NB4 (cell line): ENCODE data around the gene MCM3AP.

Source experiments
- DNase-seq: peaks from one replicate; pipeline ENCODE4 v3.0.0; 2010; ENCODE audit warnings: low read depth
- H3K4me3 ChIP-seq: one replicate; pipeline ENCODE4 v1.5.1; 2011; ENCODE audit warnings: mild to moderate bottlenecking, low read depth, low read length, moderate library complexity
- MYC ChIP-seq: IDR thresholded peaks from 2 replicates; pipeline ENCODE4 v1.6.1; 2011; ENCODE audit warnings: low read depth, low read length
- POLR2A ChIP-seq: IDR thresholded peaks from 2 replicates; pipeline ENCODE4 v1.6.1; 2011; ENCODE audit warnings: mild to moderate bottlenecking; ENCODE audit not compliant: insufficient read length; ENCODE audit errors: extremely low read depth
- TF ChIP-seq, protein P1 (sequence below): IDR thresholded peaks from 2 replicates; pipeline ENCODE4 v1.6.1; 2011; ENCODE audit warnings: low read depth, low read length
- TF ChIP-seq, protein P2 (sequence below): IDR thresholded peaks from one replicate; pipeline ENCODE4 v1.5.1; 2012; ENCODE audit warnings: low read depth, low read length

MCM3AP gene

GRCh38 chr21:46285206-46285661, at the start of gene MCM3AP:
Gene MCM3AP (minus strand): TSS chr21:46285611. CDS start chr21:46285286, 325 bp downstream.
- H3K4me3 ChIP-seq = peak within 1 kb of the TSS; percentile 93
- DNase-seq = no peak
- no peak for TF ChIP-seq POLR2A
- no peak for TF ChIP-seq MYC

GRCh38 chr21:46334351-46335140, 49.1 kb upstream of the MCM3AP start:
- DNase-seq = no peak
- no peak overlapping the region for H3K4me3 ChIP-seq
- TF ChIP-seq, protein P1, sequence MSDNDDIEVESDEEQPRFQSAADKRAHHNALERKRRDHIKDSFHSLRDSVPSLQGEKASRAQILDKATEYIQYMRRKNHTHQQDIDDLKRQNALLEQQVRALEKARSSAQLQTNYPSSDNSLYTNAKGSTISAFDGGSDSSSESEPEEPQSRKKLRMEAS = no peak
- no peak for TF ChIP-seq MYC
- TF ChIP-seq, protein P2, sequence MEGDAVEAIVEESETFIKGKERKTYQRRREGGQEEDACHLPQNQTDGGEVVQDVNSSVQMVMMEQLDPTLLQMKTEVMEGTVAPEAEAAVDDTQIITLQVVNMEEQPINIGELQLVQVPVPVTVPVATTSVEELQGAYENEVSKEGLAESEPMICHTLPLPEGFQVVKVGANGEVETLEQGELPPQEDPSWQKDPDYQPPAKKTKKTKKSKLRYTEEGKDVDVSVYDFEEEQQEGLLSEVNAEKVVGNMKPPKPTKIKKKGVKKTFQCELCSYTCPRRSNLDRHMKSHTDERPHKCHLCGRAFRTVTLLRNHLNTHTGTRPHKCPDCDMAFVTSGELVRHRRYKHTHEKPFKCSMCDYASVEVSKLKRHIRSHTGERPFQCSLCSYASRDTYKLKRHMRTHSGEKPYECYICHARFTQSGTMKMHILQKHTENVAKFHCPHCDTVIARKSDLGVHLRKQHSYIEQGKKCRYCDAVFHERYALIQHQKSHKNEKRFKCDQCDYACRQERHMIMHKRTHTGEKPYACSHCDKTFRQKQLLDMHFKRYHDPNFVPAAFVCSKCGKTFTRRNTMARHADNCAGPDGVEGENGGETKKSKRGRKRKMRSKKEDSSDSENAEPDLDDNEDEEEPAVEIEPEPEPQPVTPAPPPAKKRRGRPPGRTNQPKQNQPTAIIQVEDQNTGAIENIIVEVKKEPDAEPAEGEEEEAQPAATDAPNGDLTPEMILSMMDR = no peak
- TF ChIP-seq POLR2A = no peak

DNA sequence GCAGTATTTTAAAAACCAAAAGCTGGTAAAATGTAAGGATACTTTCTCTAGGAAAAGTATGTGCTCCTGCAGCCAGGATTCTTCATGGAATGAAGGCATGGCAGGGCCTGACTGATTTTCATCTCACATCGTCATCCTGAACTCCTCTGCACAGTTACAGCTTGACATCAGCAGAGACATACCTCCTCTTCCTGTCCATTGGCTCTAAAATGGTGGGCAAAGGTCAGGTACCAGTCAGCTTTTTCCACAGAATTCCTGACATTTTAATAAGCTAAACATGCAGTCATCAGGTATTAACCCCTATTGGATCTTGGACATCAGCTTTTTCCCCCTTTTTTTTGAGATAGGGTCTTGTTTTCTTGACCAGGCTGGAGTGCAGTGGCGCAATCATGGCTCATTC, 44.4 kb upstream of the MCM3AP start:
- no peak overlapping the region for H3K4me3 ChIP-seq
- no peak for DNase-seq
- TF ChIP-seq, protein P2 = no peak
- TF ChIP-seq, protein P1 = no peak
- TF ChIP-seq POLR2A (no peak), MYC (no peak)

DNA sequence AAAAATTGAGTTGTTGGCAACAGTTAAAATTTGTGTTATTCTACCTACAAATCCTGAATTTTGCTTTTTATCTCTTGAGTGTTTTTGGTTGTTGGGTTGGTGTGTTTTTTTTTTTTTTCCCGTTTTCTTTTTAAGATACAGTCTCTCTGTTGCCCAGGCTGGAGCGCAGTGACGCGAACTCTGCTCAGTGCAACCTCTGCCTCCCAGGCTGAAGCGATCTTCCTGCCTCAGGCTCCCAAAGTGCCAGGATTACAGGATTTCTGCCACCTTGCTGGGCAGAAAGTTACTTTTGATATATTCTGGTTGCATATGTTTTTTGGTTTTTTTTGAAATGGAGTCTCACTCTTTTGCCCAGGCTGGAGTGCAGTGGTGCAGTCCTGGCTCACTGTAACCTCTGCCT, 42.7 kb upstream of the MCM3AP start:
- no peak for TF ChIP-seq MYC
- DNase-seq = no peak
- no peak overlapping the region for H3K4me3 ChIP-seq

DNA sequence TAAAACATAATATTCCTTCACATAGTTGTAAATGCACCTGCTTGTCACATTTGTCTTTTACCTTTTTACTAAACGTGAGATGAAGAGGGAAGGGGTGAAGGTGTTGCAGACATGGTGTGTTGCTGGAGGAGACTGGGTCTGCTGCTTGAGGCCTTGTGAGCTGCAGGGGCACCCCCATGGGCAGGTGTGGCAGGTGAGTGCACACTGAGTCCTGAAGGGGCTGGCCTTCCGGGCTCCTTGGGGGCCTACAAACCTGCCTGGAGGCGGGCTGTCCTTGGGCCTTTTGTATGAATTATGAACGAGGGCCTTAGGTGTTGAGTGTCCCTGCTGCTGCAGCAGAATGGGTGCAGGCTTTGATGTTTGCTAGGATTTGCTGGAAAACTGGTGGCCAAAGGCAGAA, 42.3 kb upstream of the MCM3AP start:
- DNase-seq = no peak
- no peak overlapping the region for H3K4me3 ChIP-seq
- TF ChIP-seq MYC (no peak), POLR2A (no peak)
- TF ChIP-seq, protein P1 = no peak
- TF ChIP-seq, protein P2 = no peak

GRCh38 chr21:46326110-46326703, 40.8 kb upstream of the MCM3AP start:
- no peak for DNase-seq
- peak overlapping the region; percentile 16 for H3K4me3 ChIP-seq

More at GRCh38 chr21:46326110-46326703, 40.8 kb upstream of the MCM3AP start:
- TF ChIP-seq, protein P2 = peak; percentile 9
- TF ChIP-seq MYC = no peak
